Measurements from ENCODE around the gene CHCT1.
A peak's percentile ranks its signal among the peaks of the same experiment; 100 is the strongest.
"Not testable (repeated sequence)": the region's sequence is repeated elsewhere in the genome, so short reads cannot be mapped to it uniquely, and the experiment has no call there.

Gene CHCT1

DNA sequence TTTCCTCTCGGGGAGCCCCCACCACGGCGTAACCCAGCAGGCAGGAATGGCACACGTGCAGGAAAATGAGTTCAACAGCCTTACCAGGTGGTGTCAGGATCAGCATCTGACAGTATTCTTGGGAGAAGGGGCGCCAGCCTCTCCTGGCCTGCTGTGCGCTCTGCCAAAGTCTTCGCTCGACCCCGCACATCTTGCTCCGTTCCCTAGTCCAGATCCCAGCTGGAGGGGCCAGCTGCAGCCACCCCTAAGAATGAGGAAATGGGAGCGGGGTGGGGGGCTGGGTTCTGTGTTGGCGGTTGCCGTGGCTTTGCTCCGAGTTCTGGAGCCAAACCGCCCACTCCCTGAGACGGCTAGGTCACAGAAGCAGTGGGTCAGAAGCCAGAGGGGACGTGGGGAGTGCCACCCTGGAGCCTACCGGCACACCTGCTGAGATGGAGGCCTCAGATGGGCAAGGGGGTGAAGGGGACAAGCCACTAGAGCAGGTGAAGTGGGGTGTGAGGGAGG lies at the start of gene CHCT1:
CHCT1 (plus strand) TSS at position 328 of the 504 bp plus-strand sequence; CDS start at position 432, 104 bp downstream.
- Histone ChIP-seq H3K9ac (ENCODE audit: low read length) (peak within 1 kb of the TSS; percentile 80), H3K27me3 (replicated peaks; ENCODE audit: control insufficient read depth, insufficient read depth, low read length) (no peaks in the 10 kb centered on the region), H3K9me3 (ENCODE audit: control insufficient read depth, low read length) (no peaks in the 10 kb centered on the region), H3K4me1 (ENCODE audit: control insufficient read depth, insufficient read depth, low read length) (peaks cover 14% of the 10 kb centered on the region), H3K4me3 (ENCODE audit: low read length) (peak within 1 kb of the TSS; percentile 76), H3K36me3 (ENCODE audit: control insufficient read depth, insufficient read depth, low read length, severe bottlenecking) (no peaks in the 10 kb centered on the region)
- no peak for DNase-seq (ENCODE audit: low read depth)

DNA sequence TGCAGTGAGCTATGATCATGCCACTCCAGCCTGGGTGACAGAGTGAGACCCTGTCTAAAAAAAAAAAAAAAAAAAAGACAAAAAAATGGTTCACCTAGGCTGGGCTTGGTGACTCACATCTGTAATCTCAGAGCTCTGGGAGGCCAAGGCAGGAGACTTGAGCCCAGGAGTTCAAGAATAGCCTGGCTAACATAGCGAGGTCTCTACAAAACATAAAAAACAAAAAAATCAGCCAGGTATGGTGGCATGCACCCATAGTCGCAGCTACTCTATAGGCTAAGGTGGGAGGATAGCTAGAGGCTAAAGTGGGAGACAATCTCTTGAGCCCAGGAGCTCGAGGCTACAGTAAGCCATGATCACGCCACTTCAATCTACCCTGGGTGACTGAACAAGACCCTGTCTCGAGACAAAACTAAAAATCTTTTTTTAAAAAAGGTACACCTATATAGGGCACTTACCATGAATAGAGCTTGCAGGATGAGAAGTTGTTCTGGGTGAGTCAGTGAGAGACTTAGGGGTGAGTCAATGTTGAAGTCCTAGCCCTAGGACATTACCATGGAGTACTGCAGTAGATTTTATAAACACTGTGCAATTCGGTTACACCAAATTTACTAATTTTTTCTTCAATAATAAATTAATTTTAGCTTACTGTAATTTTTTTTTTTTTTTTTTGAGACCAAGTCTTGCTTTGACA lies 49.4 kb upstream of the CHCT1 start:
- H3K4me1 ChIP-seq (ENCODE audit: control insufficient read depth, insufficient read depth, low read length) = peaks cover 5% of the 10 kb centered on the region
- peak; percentile 61 for DNase-seq (ENCODE audit: low read depth)
- no peaks in the 10 kb centered on the region for H3K27me3 ChIP-seq (replicated peaks; ENCODE audit: control insufficient read depth, insufficient read depth, low read length)
- H3K9ac ChIP-seq (ENCODE audit: low read length) = no peak overlapping the region
- no peaks in the 10 kb centered on the region for H3K9me3 ChIP-seq (ENCODE audit: control insufficient read depth, low read length)
- H3K4me3 ChIP-seq (ENCODE audit: low read length) = no peak overlapping the region
- H3K36me3 ChIP-seq (ENCODE audit: control insufficient read depth, insufficient read depth, low read length, severe bottlenecking) = peaks cover 4% of the 10 kb centered on the region

DNA sequence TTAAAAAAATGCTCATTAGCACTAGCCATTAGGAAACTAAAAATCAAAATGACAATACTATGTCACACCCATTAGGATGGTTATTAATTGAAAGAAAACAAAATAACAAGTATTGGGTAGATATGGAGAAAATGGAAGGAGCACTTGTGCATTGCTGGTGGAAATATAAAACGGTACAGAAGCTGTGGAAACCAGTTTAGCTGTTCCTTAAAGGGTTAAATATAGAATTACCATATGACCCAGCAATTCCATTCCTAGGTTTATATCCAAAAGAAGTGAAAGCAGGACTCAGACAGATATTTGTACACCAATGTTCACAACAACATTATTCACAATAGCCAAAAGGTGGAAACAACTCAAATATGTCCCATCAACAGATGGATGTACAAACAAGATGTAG lies 44.1 kb upstream of the CHCT1 start:
- not testable (repeated sequence) for H3K4me3 ChIP-seq (ENCODE audit: low read length); H3K27me3 ChIP-seq (replicated peaks; ENCODE audit: control insufficient read depth, insufficient read depth, low read length); DNase-seq (ENCODE audit: low read depth); H3K9me3 ChIP-seq (ENCODE audit: control insufficient read depth, low read length); H3K36me3 ChIP-seq (ENCODE audit: control insufficient read depth, insufficient read depth, low read length, severe bottlenecking); H3K9ac ChIP-seq (ENCODE audit: low read length); H3K4me1 ChIP-seq (ENCODE audit: control insufficient read depth, insufficient read depth, low read length)

DNA sequence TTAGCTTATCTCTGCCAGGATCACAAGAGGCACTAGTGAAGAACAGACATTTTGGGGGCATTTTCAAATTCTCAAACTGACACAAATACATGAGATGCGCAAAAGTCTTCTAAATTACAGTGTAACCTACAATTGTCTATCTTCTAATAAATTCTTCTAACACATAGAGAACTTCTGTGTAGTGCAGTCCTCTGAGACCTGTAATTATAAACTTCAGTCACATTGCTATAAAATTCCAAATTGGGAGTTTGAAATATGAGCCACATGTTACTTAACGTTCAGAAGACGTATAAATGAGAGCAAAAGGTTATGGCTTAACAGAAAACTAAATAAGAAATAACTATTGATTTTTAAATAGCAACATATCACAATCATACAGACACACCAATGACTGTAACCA lies 42.8 kb upstream of the CHCT1 start:
- H3K27me3 ChIP-seq (replicated peaks; ENCODE audit: control insufficient read depth, insufficient read depth, low read length); H3K36me3 ChIP-seq (ENCODE audit: control insufficient read depth, insufficient read depth, low read length, severe bottlenecking); H3K4me3 ChIP-seq (ENCODE audit: low read length); DNase-seq (ENCODE audit: low read depth); H3K9me3 ChIP-seq (ENCODE audit: control insufficient read depth, low read length); H3K9ac ChIP-seq (ENCODE audit: low read length): not testable (repeated sequence)
- H3K4me1 ChIP-seq (ENCODE audit: control insufficient read depth, insufficient read depth, low read length) = peaks cover 14% of the 10 kb centered on the region

DNA sequence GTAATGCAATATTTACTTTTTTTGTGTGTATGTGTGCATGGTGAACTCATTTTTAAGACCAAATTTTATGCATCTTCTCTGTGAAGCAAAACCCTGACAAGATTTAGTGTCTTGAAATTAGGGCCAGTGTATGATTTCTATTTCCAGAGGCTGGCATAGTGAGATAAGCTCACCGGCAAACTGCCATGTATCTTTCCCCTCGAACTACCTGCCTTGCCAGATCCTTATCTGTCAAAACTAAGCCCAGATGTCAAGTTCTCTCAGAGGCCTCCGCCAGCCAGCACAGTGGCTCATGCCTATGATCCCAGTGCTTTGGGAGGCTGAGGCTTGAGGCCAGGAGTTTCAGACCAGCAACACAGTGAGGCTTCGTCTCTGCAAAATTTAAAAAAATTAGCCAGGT lies 40.3 kb upstream of the CHCT1 start:
- peaks cover 29% of the 10 kb centered on the region for H3K4me1 ChIP-seq (ENCODE audit: control insufficient read depth, insufficient read depth, low read length)
- DNase-seq (ENCODE audit: low read depth) = no peak
- no peaks in the 10 kb centered on the region for H3K27me3 ChIP-seq (replicated peaks; ENCODE audit: control insufficient read depth, insufficient read depth, low read length)
- no peak overlapping the region for H3K4me3 ChIP-seq (ENCODE audit: low read length)
- H3K36me3 ChIP-seq (ENCODE audit: control insufficient read depth, insufficient read depth, low read length, severe bottlenecking) = no peaks in the 10 kb centered on the region
- H3K9ac ChIP-seq (ENCODE audit: low read length) = no peak overlapping the region
- no peaks in the 10 kb centered on the region for H3K9me3 ChIP-seq (ENCODE audit: control insufficient read depth, low read length)

DNA sequence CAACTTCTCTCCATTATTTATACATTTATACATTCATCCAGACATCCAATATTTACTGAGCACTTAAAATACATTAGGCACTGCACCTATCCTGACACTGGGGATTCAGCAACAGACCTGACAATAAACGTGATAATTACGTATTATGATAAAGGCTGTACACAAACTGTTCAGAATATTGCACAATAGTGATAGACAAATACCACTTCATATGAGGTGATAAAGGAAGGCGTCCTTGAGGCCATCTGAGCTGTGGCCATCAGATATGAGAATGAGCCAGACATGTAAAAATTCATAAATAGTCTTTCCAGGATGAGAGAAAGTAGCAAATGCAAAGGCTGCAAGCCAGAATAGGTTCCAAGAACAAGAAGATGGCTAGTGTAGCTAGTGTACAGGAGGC lies 38.9 kb upstream of the CHCT1 start:
- Histone ChIP-seq H3K9me3 (ENCODE audit: control insufficient read depth, low read length) (no peaks in the 10 kb centered on the region), H3K4me3 (ENCODE audit: low read length) (peak overlapping the region; percentile 36), H3K9ac (ENCODE audit: low read length) (no peak overlapping the region), H3K27me3 (replicated peaks; ENCODE audit: control insufficient read depth, insufficient read depth, low read length) (no peaks in the 10 kb centered on the region), H3K4me1 (ENCODE audit: control insufficient read depth, insufficient read depth, low read length) (peaks cover 35% of the 10 kb centered on the region), H3K36me3 (ENCODE audit: control insufficient read depth, insufficient read depth, low read length, severe bottlenecking) (no peaks in the 10 kb centered on the region)
- DNase-seq (ENCODE audit: low read depth) = no peak

DNA sequence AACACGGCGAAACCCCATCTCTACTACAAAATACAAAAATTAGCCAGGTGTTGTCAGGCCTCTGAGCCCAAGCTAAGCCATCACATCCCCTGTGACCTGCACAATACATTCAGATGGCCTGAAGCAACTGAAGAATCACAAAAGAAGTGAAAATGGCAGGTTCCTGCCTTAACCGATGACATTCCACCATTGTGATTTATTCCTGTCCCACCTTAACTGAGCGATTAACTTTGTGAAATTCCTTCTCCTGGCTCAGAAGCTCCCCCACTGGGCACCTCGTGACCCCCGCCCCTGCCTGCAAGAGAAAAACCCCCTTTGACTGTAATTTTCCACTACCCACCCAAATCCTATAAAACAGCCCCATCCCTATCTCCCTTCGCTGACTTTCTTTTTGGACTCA lies 37.4 kb upstream of the CHCT1 start:
- DNase-seq (ENCODE audit: low read depth); H3K36me3 ChIP-seq (ENCODE audit: control insufficient read depth, insufficient read depth, low read length, severe bottlenecking); H3K9me3 ChIP-seq (ENCODE audit: control insufficient read depth, low read length); H3K4me3 ChIP-seq (ENCODE audit: low read length); H3K9ac ChIP-seq (ENCODE audit: low read length); H3K27me3 ChIP-seq (replicated peaks; ENCODE audit: control insufficient read depth, insufficient read depth, low read length): not testable (repeated sequence)
- peaks cover 45% of the 10 kb centered on the region for H3K4me1 ChIP-seq (ENCODE audit: control insufficient read depth, insufficient read depth, low read length)

DNA sequence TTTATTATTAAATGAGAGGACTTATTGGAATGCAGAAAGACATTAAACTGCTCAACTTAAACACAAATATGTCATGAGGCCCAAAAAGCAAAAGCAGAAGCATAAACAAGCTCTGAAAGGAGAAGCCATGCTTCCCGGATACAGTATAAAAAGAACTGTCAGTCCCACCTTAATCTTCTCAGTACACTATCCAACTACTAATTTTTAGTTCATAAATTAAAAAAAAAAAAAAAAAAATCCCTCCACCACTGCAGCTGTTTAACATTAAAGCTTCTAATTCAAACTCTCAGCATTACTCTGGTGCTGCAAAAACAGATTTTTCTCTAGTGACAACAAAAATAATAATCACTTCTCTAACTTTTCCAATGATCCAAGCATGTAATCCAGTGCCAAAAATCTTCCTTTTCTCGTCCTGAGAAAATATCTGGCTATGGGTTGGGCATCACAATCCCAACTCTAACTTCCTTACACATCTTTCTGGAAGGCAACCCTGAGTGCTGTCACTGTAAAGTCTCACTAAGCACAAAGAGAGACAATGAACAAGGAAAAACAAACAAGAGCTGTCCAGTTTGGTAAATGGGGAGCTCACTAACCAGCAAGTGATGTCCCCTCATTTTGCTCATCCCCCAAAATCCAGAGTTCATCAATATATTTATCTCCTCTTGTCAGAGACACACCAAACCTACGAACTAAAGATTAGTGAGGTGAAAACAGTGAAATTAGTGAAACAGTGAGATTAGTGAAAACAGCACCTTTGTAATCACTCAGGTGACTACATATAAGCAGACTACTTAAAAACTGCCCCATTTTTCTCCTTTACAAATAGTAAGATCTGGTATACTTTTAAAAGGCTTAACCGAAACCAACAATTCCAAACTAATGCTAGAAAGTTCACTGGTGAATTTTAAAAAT lies 35.9 kb upstream of the CHCT1 start:
- Histone ChIP-seq H3K9ac (ENCODE audit: low read length) (no peak overlapping the region), H3K4me1 (ENCODE audit: control insufficient read depth, insufficient read depth, low read length) (peaks cover 54% of the 10 kb centered on the region), H3K4me3 (ENCODE audit: low read length) (no peak overlapping the region), H3K36me3 (ENCODE audit: control insufficient read depth, insufficient read depth, low read length, severe bottlenecking) (no peaks in the 10 kb centered on the region), H3K9me3 (ENCODE audit: control insufficient read depth, low read length) (no peaks in the 10 kb centered on the region), H3K27me3 (replicated peaks; ENCODE audit: control insufficient read depth, insufficient read depth, low read length) (no peaks in the 10 kb centered on the region)
- no peak for DNase-seq (ENCODE audit: low read depth)

DNA sequence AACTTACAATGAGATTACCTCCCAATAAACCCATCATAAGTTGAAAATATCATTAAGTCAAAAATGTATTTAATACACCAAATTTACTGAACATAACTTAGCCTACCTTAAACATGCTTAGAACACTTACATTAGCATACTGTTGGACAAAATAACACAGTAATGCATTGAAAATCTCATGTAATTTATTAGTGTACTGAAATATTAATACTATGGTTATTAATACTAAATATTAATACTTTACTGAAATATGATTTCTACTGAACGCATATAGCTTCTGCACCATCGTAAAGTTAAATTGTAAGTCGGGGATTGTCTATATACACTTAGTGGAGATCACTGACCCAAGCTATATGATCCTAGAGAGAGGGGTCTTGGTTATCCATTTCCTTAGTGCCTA lies 34.6 kb upstream of the CHCT1 start:
- no peak for DNase-seq (ENCODE audit: low read depth)
- Histone ChIP-seq H3K36me3 (ENCODE audit: control insufficient read depth, insufficient read depth, low read length, severe bottlenecking) (no peaks in the 10 kb centered on the region), H3K4me3 (ENCODE audit: low read length) (no peak overlapping the region), H3K4me1 (ENCODE audit: control insufficient read depth, insufficient read depth, low read length) (peaks cover 54% of the 10 kb centered on the region), H3K9ac (ENCODE audit: low read length) (no peak overlapping the region), H3K9me3 (ENCODE audit: control insufficient read depth, low read length) (no peaks in the 10 kb centered on the region), H3K27me3 (replicated peaks; ENCODE audit: control insufficient read depth, insufficient read depth, low read length) (no peaks in the 10 kb centered on the region)

DNA sequence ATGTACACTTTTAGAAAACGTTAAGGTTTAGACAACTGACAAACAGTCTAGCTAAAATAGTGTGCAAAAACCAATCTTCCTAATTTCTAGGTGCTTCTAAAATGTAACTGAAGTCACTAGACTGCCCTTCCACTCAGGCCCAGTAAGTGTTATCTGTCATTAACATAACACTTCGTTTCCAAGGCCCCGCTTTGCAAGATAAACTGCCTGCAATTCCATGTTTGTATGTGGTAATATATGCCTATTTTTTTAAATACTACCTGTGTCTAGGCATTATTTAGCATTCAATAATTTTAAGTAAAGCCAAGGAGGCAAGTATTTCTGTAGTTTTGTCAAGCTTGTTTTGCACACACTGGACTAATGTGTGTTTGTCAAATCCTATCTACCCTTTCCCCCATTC lies 33.5 kb upstream of the CHCT1 start:
- Histone ChIP-seq H3K27me3 (replicated peaks; ENCODE audit: control insufficient read depth, insufficient read depth, low read length) (no peaks in the 10 kb centered on the region), H3K9me3 (ENCODE audit: control insufficient read depth, low read length) (no peaks in the 10 kb centered on the region), H3K9ac (ENCODE audit: low read length) (no peak overlapping the region), H3K4me3 (ENCODE audit: low read length) (no peak overlapping the region), H3K4me1 (ENCODE audit: control insufficient read depth, insufficient read depth, low read length) (peaks cover 52% of the 10 kb centered on the region), H3K36me3 (ENCODE audit: control insufficient read depth, insufficient read depth, low read length, severe bottlenecking) (no peaks in the 10 kb centered on the region)
- no peak for DNase-seq (ENCODE audit: low read depth)

DNA sequence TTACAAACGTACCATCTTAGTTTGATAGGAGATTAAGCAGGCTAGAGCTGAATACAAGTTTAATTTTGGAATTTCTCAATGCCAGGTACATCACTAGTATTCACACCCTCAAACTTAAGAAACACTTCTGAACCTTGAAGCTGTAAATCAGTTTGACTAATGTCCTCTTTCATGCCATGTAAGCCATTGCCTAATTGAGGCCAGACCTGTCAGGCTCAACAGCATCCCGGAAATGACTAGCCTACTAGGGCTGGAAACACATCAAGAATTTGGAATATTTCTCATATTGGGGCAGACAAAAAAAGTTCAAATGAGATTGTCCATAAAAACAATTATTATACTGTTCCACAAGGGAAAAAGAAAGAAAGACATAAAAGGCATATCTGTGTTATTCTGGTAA lies 32.1 kb upstream of the CHCT1 start:
- Histone ChIP-seq H3K4me3 (ENCODE audit: low read length) (peak overlapping the region; percentile 84), H3K4me1 (ENCODE audit: control insufficient read depth, insufficient read depth, low read length) (peaks cover 43% of the 10 kb centered on the region), H3K27me3 (replicated peaks; ENCODE audit: control insufficient read depth, insufficient read depth, low read length) (no peaks in the 10 kb centered on the region), H3K36me3 (ENCODE audit: control insufficient read depth, insufficient read depth, low read length, severe bottlenecking) (no peaks in the 10 kb centered on the region), H3K9ac (ENCODE audit: low read length) (peak overlapping the region; percentile 97), H3K9me3 (ENCODE audit: control insufficient read depth, low read length) (no peaks in the 10 kb centered on the region)
- peak; percentile 82 for DNase-seq (ENCODE audit: low read depth)

Data from adipocyte (in vitro differentiated cells).